ENCODE measurements around the gene ARRDC1. TPM values are rescaled to one million over a fixed set of nuclear protein-coding genes. Genes with fewer than 3 reads are reported as not detected.

ARRDC1 gene
- total RNA-seq, 4 donors from 2014 or later: 16.6 to 28.2 (median 21.7) TPM

- no peaks in the 10 kb centered on the region for H3K9me3 ChIP-seq
- H3K27me3 ChIP-seq: no peaks in the 10 kb centered on the region
- H3K27ac ChIP-seq (replicated peaks in 1 of 4): peak overlapping the region in 1 of 4 donors; percentile 23
- intact Hi-C loops (cut with DNase I): no loop called here
- TF ChIP-seq CTCF (IDR thresholded peaks at IDR 0.05): no peak
- TF ChIP-seq POLR2AphosphoS5 (IDR thresholded peaks at IDR 0.05): no peak
- TF ChIP-seq EP300 (IDR thresholded peaks at IDR 0.05): no peak
- no peak for TF ChIP-seq POLR2A (IDR thresholded peaks at IDR 0.05; ENCODE audit: low read depth)
- H3K4me1 ChIP-seq: peaks cover 39 to 70% (median 64%) of the 10 kb centered on the region in 4 donors
- no peak overlapping the region for H3K4me3 ChIP-seq
- WGBS: 33% methylated on average over 1 of the region's 1 CpG
- no peak for DNase-seq (ENCODE audit: extremely low spot score)
- no peaks in the 10 kb centered on the region for H3K36me3 ChIP-seq
Observed at GRCh38 chr9:137630126-137630525, 24.6 kb downstream of the ARRDC1 start.

- Histone ChIP-seq H3K36me3 (no peaks in the 10 kb centered on the region), H3K27me3 (no peaks in the 10 kb centered on the region), H3K4me1 (peaks cover 39 to 66% (median 61%) of the 10 kb centered on the region in 4 donors), H3K4me3 (no peak overlapping the region), H3K9me3 (no peaks in the 10 kb centered on the region), H3K27ac (replicated peaks in 1 of 4) (no peak overlapping the region)
- TF ChIP-seq POLR2AphosphoS5 (IDR thresholded peaks at IDR 0.05): no peak
- no peak for TF ChIP-seq CTCF (IDR thresholded peaks at IDR 0.05)
- DNase-seq (ENCODE audit: extremely low spot score): no peak
- WGBS: 71% methylated on average over 4 of the region's 4 CpGs
- intact Hi-C loops (cut with DNase I): no loop called here
Observed at GRCh38 chr9:137630679-137631078, 25.2 kb downstream of the ARRDC1 start.

GRCh38 chr9:137631345-137632229, 26.1 kb downstream of the ARRDC1 start:
- Histone ChIP-seq H3K27ac (replicated peaks in 1 of 4) (no peak overlapping the region), H3K4me1 (peaks cover 39 to 69% (median 57%) of the 10 kb centered on the region in 4 donors), H3K9me3 (no peaks in the 10 kb centered on the region), H3K36me3 (no peaks in the 10 kb centered on the region), H3K27me3 (no peaks in the 10 kb centered on the region), H3K4me3 (no peak overlapping the region)
- TF ChIP-seq CTCF (IDR thresholded peaks at IDR 0.05) (no peak), POLR2A (IDR thresholded peaks at IDR 0.05; ENCODE audit: low read depth) (no peak), POLR2AphosphoS5 (IDR thresholded peaks at IDR 0.05) (no peak), EP300 (IDR thresholded peaks at IDR 0.05) (no peak)
- WGBS: 88% methylated on average over 16 of the region's 16 CpGs
- intact Hi-C loops (cut with DNase I): no loop called here
- DNase-seq (ENCODE audit: extremely low spot score): no peak

GRCh38 chr9:137632230-137633161, 27.0 kb downstream of the ARRDC1 start:
- Histone ChIP-seq H3K9me3 (no peaks in the 10 kb centered on the region), H3K27me3 (no peaks in the 10 kb centered on the region), H3K4me1 (peaks cover 39 to 70% (median 54%) of the 10 kb centered on the region in 4 donors), H3K27ac (replicated peaks in 1 of 4) (peak overlapping the region in 1 of 4 donors; percentile 20), H3K36me3 (no peaks in the 10 kb centered on the region), H3K4me3 (no peak overlapping the region)
- TF ChIP-seq POLR2AphosphoS5 (IDR thresholded peaks at IDR 0.05) (no peak), POLR2A (IDR thresholded peaks at IDR 0.05; ENCODE audit: low read depth) (no peak), EP300 (IDR thresholded peaks at IDR 0.05) (no peak), CTCF (IDR thresholded peaks at IDR 0.05) (no peak)
- 78% methylated on average over 23 of the region's 23 CpGs for WGBS
- DNase-seq (ENCODE audit: extremely low spot score): no peak
- intact Hi-C loops (cut with DNase I): no loop called here
